ENCODE results near the gene AQP2.

The AQP2 gene

DNA sequence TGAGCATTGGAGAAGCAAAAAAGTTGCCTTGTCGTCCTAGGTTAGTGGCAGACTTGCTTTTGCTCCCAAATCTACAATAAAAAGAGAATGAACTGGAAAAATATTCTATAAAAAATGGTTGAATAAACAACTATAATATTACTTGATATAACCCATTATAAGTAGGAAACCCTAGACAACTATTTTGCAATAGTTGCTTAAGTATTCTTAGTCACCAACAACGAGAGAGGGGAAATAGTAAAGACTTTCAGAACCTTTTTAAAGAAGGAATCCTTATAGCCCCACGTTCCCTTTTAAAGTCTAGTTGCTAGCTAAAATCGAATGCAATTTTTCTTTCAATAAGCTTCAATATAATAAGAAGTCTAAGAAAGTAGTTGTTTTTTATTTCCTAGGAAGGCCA lies 39.7 kb downstream of the AQP2 start:
- H3K79me2 ChIP-seq (ENCODE audit: control insufficient read depth, low read length): no peaks in the 10 kb centered on the region
- no peak overlapping the region for H3K4me2 ChIP-seq (ENCODE audit: low read length)
- H3K9me3 ChIP-seq (ENCODE audit: control insufficient read depth, insufficient read depth, low read length): no peaks in the 10 kb centered on the region
- peaks cover 2% of the 10 kb centered on the region; the same call in 1 of the 2 replicates for H3F3A ChIP-seq (ENCODE audit: control insufficient read depth, insufficient read depth)
- H3K27ac ChIP-seq (ENCODE audit: low read depth, low read length): no peak overlapping the region
- H3K4me3 ChIP-seq (ENCODE audit: low read length): no peak overlapping the region
- TF ChIP-seq EZH2phosphoT487 (IDR thresholded peaks at IDR 0.05; ENCODE audit: borderline replicate concordance, low read length): no peak
- TF ChIP-seq, protein P1, sequence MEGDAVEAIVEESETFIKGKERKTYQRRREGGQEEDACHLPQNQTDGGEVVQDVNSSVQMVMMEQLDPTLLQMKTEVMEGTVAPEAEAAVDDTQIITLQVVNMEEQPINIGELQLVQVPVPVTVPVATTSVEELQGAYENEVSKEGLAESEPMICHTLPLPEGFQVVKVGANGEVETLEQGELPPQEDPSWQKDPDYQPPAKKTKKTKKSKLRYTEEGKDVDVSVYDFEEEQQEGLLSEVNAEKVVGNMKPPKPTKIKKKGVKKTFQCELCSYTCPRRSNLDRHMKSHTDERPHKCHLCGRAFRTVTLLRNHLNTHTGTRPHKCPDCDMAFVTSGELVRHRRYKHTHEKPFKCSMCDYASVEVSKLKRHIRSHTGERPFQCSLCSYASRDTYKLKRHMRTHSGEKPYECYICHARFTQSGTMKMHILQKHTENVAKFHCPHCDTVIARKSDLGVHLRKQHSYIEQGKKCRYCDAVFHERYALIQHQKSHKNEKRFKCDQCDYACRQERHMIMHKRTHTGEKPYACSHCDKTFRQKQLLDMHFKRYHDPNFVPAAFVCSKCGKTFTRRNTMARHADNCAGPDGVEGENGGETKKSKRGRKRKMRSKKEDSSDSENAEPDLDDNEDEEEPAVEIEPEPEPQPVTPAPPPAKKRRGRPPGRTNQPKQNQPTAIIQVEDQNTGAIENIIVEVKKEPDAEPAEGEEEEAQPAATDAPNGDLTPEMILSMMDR (IDR thresholded peaks at IDR 0.05; ENCODE audit: low read depth, low read length, poor library complexity, severe bottlenecking): no peak
- no peaks in the 10 kb centered on the region for H3K9me2 ChIP-seq (replicated peaks; ENCODE audit: control insufficient read depth, low read length)
- no peaks in the 10 kb centered on the region for H3K4me1 ChIP-seq (ENCODE audit: control insufficient read depth, low read length)
- H4K20me1 ChIP-seq (ENCODE audit: control insufficient read depth, insufficient read depth, low read depth, low read length): no peaks in the 10 kb centered on the region
- H3K36me3 ChIP-seq (ENCODE audit: control insufficient read depth, low read length): peaks cover 72% of the 10 kb centered on the region
- no peaks in the 10 kb centered on the region for H3K27me3 ChIP-seq (ENCODE audit: control insufficient read depth, low read length)

DNA sequence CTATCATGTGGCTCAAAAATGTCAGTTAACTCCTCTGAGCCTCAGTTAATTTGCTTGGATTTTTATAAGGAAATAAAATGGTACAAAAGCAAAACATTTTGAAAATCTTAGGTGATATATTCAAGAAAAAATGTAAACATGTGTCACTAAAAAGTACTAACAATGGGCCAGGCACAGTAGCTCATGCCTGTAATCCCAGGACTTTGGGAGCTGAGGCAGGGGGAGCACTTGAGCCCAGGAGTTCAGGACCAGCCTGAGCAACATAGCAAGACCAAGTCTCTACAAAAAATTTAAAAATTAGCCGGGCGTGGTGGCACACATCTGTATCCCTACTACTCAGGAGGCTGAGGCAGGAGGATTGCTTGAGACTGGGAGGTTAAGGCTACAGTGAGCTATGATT lies 47.9 kb downstream of the AQP2 start:
- Histone ChIP-seq H3K27ac (ENCODE audit: low read depth, low read length) (no peak overlapping the region), H3K9me2 (replicated peaks; ENCODE audit: control insufficient read depth, low read length) (no peaks in the 10 kb centered on the region), H3F3A (ENCODE audit: control insufficient read depth, insufficient read depth) (no peaks in the 10 kb centered on the region), H3K4me3 (ENCODE audit: low read length) (no peak overlapping the region), H3K4me1 (ENCODE audit: control insufficient read depth, low read length) (no peaks in the 10 kb centered on the region), H3K79me2 (ENCODE audit: control insufficient read depth, low read length) (no peaks in the 10 kb centered on the region), H4K20me1 (ENCODE audit: control insufficient read depth, insufficient read depth, low read depth, low read length) (0 out of 2 replicates have a peak, but pooled peaks cover under 1% of the 10 kb centered on the region), H3K27me3 (ENCODE audit: control insufficient read depth, low read length) (no peaks in the 10 kb centered on the region), H3K9me3 (ENCODE audit: control insufficient read depth, insufficient read depth, low read length) (no peaks in the 10 kb centered on the region), H3K4me2 (ENCODE audit: low read length) (no peak overlapping the region), H3K36me3 (ENCODE audit: control insufficient read depth, low read length) (peaks cover 89% of the 10 kb centered on the region)
- TF ChIP-seq, protein P1 (IDR thresholded peaks at IDR 0.05; ENCODE audit: low read depth, low read length, poor library complexity, severe bottlenecking): no peak
- TF ChIP-seq EZH2phosphoT487 (IDR thresholded peaks at IDR 0.05; ENCODE audit: borderline replicate concordance, low read length): no peak

DNA sequence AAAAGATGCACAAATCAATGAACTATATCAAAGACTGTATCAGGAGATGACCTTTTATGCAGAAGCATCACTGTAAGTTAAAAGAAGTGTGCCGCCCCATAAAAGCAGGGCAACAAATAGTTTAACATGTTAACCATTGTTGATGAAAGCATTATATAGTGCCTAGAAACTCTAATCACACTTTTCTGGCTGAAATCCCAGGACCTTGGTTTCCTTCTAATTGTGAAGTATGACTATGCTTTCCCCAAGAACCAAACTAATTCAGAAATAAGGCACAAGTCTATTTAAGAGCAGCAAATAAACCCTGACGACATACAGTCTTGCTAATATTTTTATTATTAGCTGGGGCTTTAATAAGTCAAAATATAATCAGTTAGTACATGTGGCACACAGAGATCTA lies 53.1 kb downstream of the AQP2 start:
- Histone ChIP-seq H3K9me3 (ENCODE audit: control insufficient read depth, insufficient read depth, low read length) (no peaks in the 10 kb centered on the region), H3K27ac (ENCODE audit: low read depth, low read length) (no peak overlapping the region), H3K27me3 (ENCODE audit: control insufficient read depth, low read length) (no peaks in the 10 kb centered on the region), H3K9me2 (replicated peaks; ENCODE audit: control insufficient read depth, low read length) (no peaks in the 10 kb centered on the region), H3K36me3 (ENCODE audit: control insufficient read depth, low read length) (peaks cover 89% of the 10 kb centered on the region), H4K20me1 (ENCODE audit: control insufficient read depth, insufficient read depth, low read depth, low read length) (peaks cover 13% of the 10 kb centered on the region; the same call in 1 of the 2 replicates), H3K4me1 (ENCODE audit: control insufficient read depth, low read length) (peaks cover 28% of the 10 kb centered on the region), H3K79me2 (ENCODE audit: control insufficient read depth, low read length) (peaks cover 33% of the 10 kb centered on the region), H3K4me2 (ENCODE audit: low read length) (no peak overlapping the region), H3F3A (ENCODE audit: control insufficient read depth, insufficient read depth) (peaks cover 8% of the 10 kb centered on the region; the same call in 1 of the 2 replicates), H3K4me3 (ENCODE audit: low read length) (no peak overlapping the region)
- TF ChIP-seq, protein P1 (IDR thresholded peaks at IDR 0.05; ENCODE audit: low read depth, low read length, poor library complexity, severe bottlenecking): no peak
- TF ChIP-seq EZH2phosphoT487 (IDR thresholded peaks at IDR 0.05; ENCODE audit: borderline replicate concordance, low read length): no peak
